K562 (cell line): Measurements from ENCODE around the gene NBEAL1. TPM values are rescaled to one million over a fixed set of nuclear protein-coding genes. Genes with fewer than 3 reads are reported as not detected.

Source experiments
- ATAC-seq: fragments of 200-7000 bp; cut with Tn5 transposase; 3 replicates; pipeline ENCODE4 v1.9.1; 2020; ENCODE audit warnings: moderate library complexity
- BruUV-seq: library from RNA; stranded (reverse); fragments of 400-500 nt; replicated peaks from 2 replicates; lab custom pipeline; 2021; lab: Mats Ljungman, UMichigan
- CTCF ChIA-PET: fragments of 300-600 bp; formaldehyde crosslinking; extraction: SDS; loops from one replicate; lab custom pipeline; 2021; ENCODE audit warnings: low intra/inter-chr PET ratio; lab: Yijun Ruan, JAX
- POLR2A ChIA-PET: fragments of 300-600, 350-650 bp; sonication (Branson Sonifier 250); formaldehyde crosslinking; extraction: SDS; loops from one replicate; lab custom pipeline; 2021; ENCODE audit warnings: antibody characterized with exemption, inconsistent platforms; lab: Yijun Ruan, JAX
- DNase-seq, 4 experiments: peaks; one replicate each; pipeline versions ENCODE4 v3.0.0 to v3.0.0-alpha.2; 2011 to 2018; ENCODE audit warnings: low spot score in 3 of 4, mixed read lengths in 3 of 4; ENCODE audit errors: extremely low read depth in 1 of 4
- FAIRE-seq: peaks from 2 replicates; lab custom pipeline; 2011; peaks lifted over from hg19 to GRCh38; lab: Jason Lieb, UNC
- H2AFZ ChIP-seq: 2 replicates; pipeline ENCODE4 v1.6.0; 2011; ENCODE audit warnings: low read depth, low read length, control low read depth, inconsistent platforms
- H3K27ac ChIP-seq: fragments of 200-600 bp; 3 replicates; pipeline ENCODE4 v1.8.0; 2011; ENCODE audit warnings: low read depth, mild to moderate bottlenecking, control low read depth, inconsistent platforms, low read length, moderate library complexity, mixed read lengths; ENCODE audit errors: extremely low read depth
- H3K27me3 ChIP-seq, 2 experiments: fragments of 300-600 bp in 1 of 2; 2 replicates in 1 of 2; 3 replicates in 1 of 2; pipeline versions ENCODE4 v1.6.0 to v1.8.0; 2011; ENCODE audit warnings: inconsistent platforms in 2 of 2, low read length in 2 of 2, mild to moderate bottlenecking in 1 of 2, mixed read lengths in 1 of 2, moderate library complexity in 1 of 2; ENCODE audit not compliant: control insufficient read depth in 2 of 2, insufficient read depth in 2 of 2
- H3K36me3 ChIP-seq: fragments of 300-600 bp; 3 replicates; pipeline ENCODE4 v1.8.0; 2011; ENCODE audit warnings: mild to moderate bottlenecking, low read length, inconsistent platforms; ENCODE audit not compliant: control insufficient read depth, insufficient read depth
- H3K4me1 ChIP-seq, 2 experiments: fragments of 200-600 bp in 1 of 2; replicated peaks in 1 of 2; 2 replicates in 1 of 2; 3 replicates in 1 of 2; pipeline versions ENCODE4 v1.5.1 to v1.8.0; 2011; ENCODE audit warnings: inconsistent platforms in 2 of 2, low read length in 2 of 2, mild to moderate bottlenecking in 1 of 2, mixed read lengths in 1 of 2, moderate library complexity in 1 of 2; ENCODE audit not compliant: control insufficient read depth in 2 of 2, insufficient read depth in 2 of 2
- H3K4me2 ChIP-seq: 2 replicates; pipeline ENCODE4 v1.6.1; 2011; ENCODE audit warnings: low read length, control low read depth, inconsistent platforms, mixed read lengths; ENCODE audit not compliant: insufficient read depth
- H3K4me3 ChIP-seq: fragments of 200-600 bp; sonication (generic), shearing (Covaris generic); 2 replicates; pipeline ENCODE4 v1.5.1; 2016; ENCODE audit warnings: control low read depth, inconsistent platforms
- H3K79me2 ChIP-seq: fragments of 200-600 bp; 3 replicates; pipeline ENCODE4 v1.8.0; 2011; ENCODE audit warnings: low read length, inconsistent platforms; ENCODE audit not compliant: control insufficient read depth, insufficient read depth
- H3K9ac ChIP-seq, 2 experiments: 2 replicates each; pipeline versions ENCODE4 v1.6.0 to v1.6.1; 2011; ENCODE audit warnings: low read depth in 2 of 2, low read length in 2 of 2, control low read depth in 1 of 2, inconsistent platforms in 1 of 2, mild to moderate bottlenecking in 1 of 2, mixed read lengths in 1 of 2; ENCODE audit not compliant: insufficient read depth in 1 of 2
- H3K9me1 ChIP-seq: one replicate; pipeline ENCODE4 v1.6.0; 2011; ENCODE audit warnings: inconsistent platforms, mild to moderate bottlenecking, low read length, moderate library complexity; ENCODE audit not compliant: control insufficient read depth, insufficient read depth
- H3K9me3 ChIP-seq: replicated peaks from 2 replicates; pipeline ENCODE4 v1.5.1; 2011; ENCODE audit warnings: low read depth, low read length, inconsistent platforms; ENCODE audit not compliant: control insufficient read depth, insufficient read depth
- H4K20me1 ChIP-seq: replicated peaks from 2 replicates; pipeline ENCODE4 v1.6.1; 2011; ENCODE audit warnings: low read length, inconsistent platforms, mixed read lengths; ENCODE audit not compliant: control insufficient read depth, insufficient read depth
- CCNT2 ChIP-seq: IDR thresholded peaks from 2 replicates; pipeline ENCODE4 v1.6.1; 2011; ENCODE audit warnings: borderline replicate concordance, low read depth, mild to moderate bottlenecking, moderate library complexity, mixed read lengths, low read length; ENCODE audit not compliant: insufficient read length; ENCODE audit errors: extremely low read depth
- HNRNPLL ChIP-seq: fragments of 200-400 bp; formaldehyde crosslinking; IDR thresholded peaks from 2 replicates; pipeline ENCODE4 v1.6.1; 2017; ENCODE audit warnings: low read length, low read depth, mild to moderate bottlenecking; ENCODE audit not compliant: poor library complexity, severe bottlenecking
- MCM7 ChIP-seq, 2 experiments: fragments of 450-650 bp; IDR thresholded peaks; 2 replicates each; pipeline ENCODE4 v1.6.1; 2016 to 2018
- NCOR1 ChIP-seq: fragments of 450-650 bp; IDR thresholded peaks from 2 replicates; pipeline ENCODE4 v1.6.1; 2016; ENCODE audit warnings: mild to moderate bottlenecking, moderate library complexity
- NR2C2 ChIP-seq, 2 experiments: fragments of 200-800 bp in 1 of 2; sonication (Bioruptor generic) in 1 of 2; sonication (generic) in 1 of 2; formaldehyde crosslinking in 1 of 2; IDR thresholded peaks; 2 replicates each; pipeline versions ENCODE4 v1.6.1 to v1.8.0; 2016 to 2022; ENCODE audit warnings: mild to moderate bottlenecking in 1 of 2, missing compliant biosample characterization in 1 of 2, missing genetic modification characterization in 1 of 2, missing genetic modification reagents in 1 of 2
- RUNX1 ChIP-seq: sonication (generic); IDR thresholded peaks from 2 replicates; pipeline ENCODE4 v1.6.1; 2016; ENCODE audit warnings: antibody characterized with exemption, low read depth
- SPI1 ChIP-seq: IDR thresholded peaks from 2 replicates; pipeline ENCODE4 v1.6.1; 2011; ENCODE audit warnings: low read depth, low read length, control low read depth, borderline replicate concordance
- TBP ChIP-seq: optimal IDR thresholded peaks from 2 replicates; pipeline ENCODE3; 2011; ENCODE audit warnings: low read depth, low read length, improper control_type of control experiment
- XRCC5 ChIP-seq: fragments of 200-400 bp; formaldehyde crosslinking; IDR thresholded peaks from 2 replicates; pipeline ENCODE4 v1.6.1; 2017; ENCODE audit warnings: low read depth, mild to moderate bottlenecking, low read length
- ZBTB43 ChIP-seq: sonication (generic); formaldehyde crosslinking; IDR thresholded peaks from 2 replicates; pipeline ENCODE4 v1.8.0; 2023; ENCODE audit warnings: mild to moderate bottlenecking, missing genetic modification reagents
- ZFP91 ChIP-seq: sonication (generic); formaldehyde crosslinking; IDR thresholded peaks from 2 replicates; pipeline ENCODE4 v1.8.0; 2022; ENCODE audit warnings: mild to moderate bottlenecking, missing genetic modification reagents
- WGBS: fragments of 100-300 bp; shearing (Covaris generic); methylation state at CpG from one replicate; pipeline ENCODE4 v1.1.6; 2016; ENCODE audit warnings: low coverage, mixed read lengths; ENCODE audit not compliant: insufficient coverage; ENCODE audit errors: missing lambda C conversion rate; 5-methylcytosine and 5-hydroxymethylcytosine counted together
- in situ Hi-C: fragments of 300-500 bp; cut with MboI; formaldehyde crosslinking; loops from 4 replicates; pipeline ENCODE4 v1.15.0; 2018; ENCODE audit warnings: inconsistent platforms, mixed read lengths
- intact Hi-C: fragments of 100-400 bp; cut with micrococcal nuclease; formaldehyde crosslinking; loops from 2 replicates; pipeline ENCODE4 v1.14.2; 2022
- polyA plus RNA-seq, 8 experiments: library from polyadenylated mRNA; depleted of rRNA in 4 of 8; stranded (reverse) in 5 of 8; unstranded in 3 of 8; fragments of >200 nt; fragmentation: Nextera tagmentation in 2 of 8; fragmentation: Illumina TruSeq in 1 of 8; extraction: Ambion mirVana in 2 of 8; extraction: Trizol in 1 of 8; gene quantifications; 2 replicates each; pipeline versions ENCODE4 v1.2.1 to v1.2.3, GENCODE V29; 2011 to 2014; ENCODE audit warnings: inconsistent platforms in 1 of 8, missing spikeins in 1 of 8
- total RNA-seq, 7 experiments: library from RNA; depleted of rRNA in 6 of 7; stranded (reverse); fragments of >200 nt in 6 of 7; fragmentation: Illumina TruSeq in 2 of 7; extraction: Trizol in 2 of 7; gene quantifications; 2 replicates each; pipeline versions ENCODE4 v1.2.1 to v1.2.3, GENCODE V29; 2011 to 2021; ENCODE audit warnings: low replicate concordance in 1 of 7
- TF ChIP-seq, protein P1 (sequence below): fragments of 450-650 bp; formaldehyde crosslinking; IDR thresholded peaks from 2 replicates; pipeline ENCODE4 v1.4.0; 2020; ENCODE audit warnings: mild to moderate bottlenecking, moderate library complexity
- TF ChIP-seq, protein P2 (sequence below): fragments of 450-650 bp; IDR thresholded peaks from 2 replicates; pipeline ENCODE4 v1.7.1; 2018; ENCODE audit warnings: mild to moderate bottlenecking, low read depth; ENCODE audit not compliant: partially characterized antibody

NBEAL1 gene
- total and polyA plus RNA-seq, 9 of the 15 experiments (the other 6 are each of a cell fraction or from before 2014, with no cell fraction given): 2.1 to 13.5 (median 7.3) TPM

DNA sequence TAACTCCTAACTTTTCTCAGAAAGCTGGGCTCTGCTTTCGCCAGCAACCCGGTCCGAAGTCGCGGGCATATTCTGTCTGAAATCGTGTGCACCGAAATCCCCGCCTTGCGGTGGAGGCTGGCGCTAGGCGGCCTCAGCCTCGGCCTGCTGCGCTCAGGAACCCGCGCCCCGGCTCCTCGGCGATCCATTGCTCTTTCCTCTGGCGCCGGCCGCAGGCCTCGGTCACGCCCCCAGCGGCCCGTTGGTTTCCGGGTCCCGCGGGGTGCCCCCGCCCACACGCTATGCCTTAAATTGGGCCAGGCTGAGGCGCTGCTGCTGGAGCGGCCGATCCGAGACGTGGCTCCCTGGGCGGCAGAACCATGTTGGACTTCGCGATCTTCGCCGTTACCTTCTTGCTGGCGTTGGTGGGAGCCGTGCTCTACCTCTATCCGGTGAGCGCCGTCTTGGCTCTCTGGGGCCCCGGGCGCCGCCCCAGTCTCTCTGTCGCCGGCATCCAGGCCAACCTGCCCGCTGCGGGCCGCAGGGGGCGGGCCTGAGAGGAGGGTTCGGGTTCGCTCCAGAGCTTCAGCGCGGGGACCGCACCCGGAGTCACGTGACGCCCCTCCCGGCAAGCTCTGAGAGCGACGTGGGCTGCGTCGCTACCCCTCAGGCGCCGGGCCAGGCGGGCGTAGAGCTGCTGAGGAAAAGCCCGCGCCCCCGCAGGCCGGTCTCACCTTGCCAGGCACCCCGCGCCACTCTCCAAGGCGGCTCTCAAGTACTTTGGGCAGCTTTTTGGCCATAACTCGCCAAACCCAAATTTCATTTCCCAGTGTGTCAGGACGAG lies 224.2 kb downstream of the NBEAL1 start, which contains the start of gene CYP20A1:
Gene CYP20A1, plus strand, starts transcription at position 315 of the 823 bp plus-strand sequence. Its CDS starts 45 bp downstream, at position 360.
- no peaks in the 10 kb centered on the region for H3K9me1 ChIP-seq
- peak within 1 kb of the TSS; percentile 86 for H2AFZ ChIP-seq
- H3K27ac ChIP-seq: peak within 1 kb of the TSS; percentile 91
- H3K4me2 ChIP-seq: peak within 1 kb of the TSS; percentile 76
- WGBS: 0% methylated on average over 56 of the region's 80 CpGs
- H3K36me3 ChIP-seq: peaks cover 16% of the 10 kb centered on the region; the same call in 1 of the 3 replicates
- in situ Hi-C loops: no loop called here
- no TSS peak for BruUV-seq
- CTCF ChIA-PET: no interaction called here
- POLR2A ChIA-PET: interaction anchor here (0.5 to 1.7 kb wide), 9 partner anchors 11 to 1312 kb away, joined by 3 to 4 read pairs (median 3); partner anchors contain the start of gene ABI2
- no peaks in the 10 kb centered on the region for H4K20me1 ChIP-seq
- peaks cover 29% of the 10 kb centered on the region for H3K79me2 ChIP-seq
- H3K9me3 ChIP-seq: no peaks in the 10 kb centered on the region
- peaks cover 5 to 7% of the 10 kb centered on the region in 2 experiments; a peak in 3 of 5 replicates for H3K4me1 ChIP-seq
- peak within 1 kb of the TSS; percentile 63 for H3K4me3 ChIP-seq
- peak; percentile 92 for ATAC-seq
- intact Hi-C loops: loop anchor here (10.0 kb wide), 3 partner anchors 224 to 654 kb away; partner anchors contain the start of gene NBEAL1
- no peaks in the 10 kb centered on the region for H3K27me3 ChIP-seq
- FAIRE-seq: peak; percentile 68
- H3K9ac ChIP-seq: peak within 1 kb of the TSS; percentile 80 to 94
- peak; percentile 85 to 94 (median 87) for DNase-seq
- no peak for TF ChIP-seq NR2C2 (CRISPR knock-in tag; IDR thresholded peaks at IDR 0.05)
- TF ChIP-seq NR2C2 (tag; IDR thresholded peaks at IDR 0.05): peak; percentile 83
- peak; percentile 47 for TF ChIP-seq HNRNPLL
- TF ChIP-seq, protein P1, sequence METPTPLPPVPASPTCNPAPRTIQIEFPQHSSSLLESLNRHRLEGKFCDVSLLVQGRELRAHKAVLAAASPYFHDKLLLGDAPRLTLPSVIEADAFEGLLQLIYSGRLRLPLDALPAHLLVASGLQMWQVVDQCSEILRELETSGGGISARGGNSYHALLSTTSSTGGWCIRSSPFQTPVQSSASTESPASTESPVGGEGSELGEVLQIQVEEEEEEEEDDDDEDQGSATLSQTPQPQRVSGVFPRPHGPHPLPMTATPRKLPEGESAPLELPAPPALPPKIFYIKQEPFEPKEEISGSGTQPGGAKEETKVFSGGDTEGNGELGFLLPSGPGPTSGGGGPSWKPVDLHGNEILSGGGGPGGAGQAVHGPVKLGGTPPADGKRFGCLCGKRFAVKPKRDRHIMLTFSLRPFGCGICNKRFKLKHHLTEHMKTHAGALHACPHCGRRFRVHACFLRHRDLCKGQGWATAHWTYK: peak; percentile 50; the same call in 1 of the 2 replicates
- no peak for TF ChIP-seq SPI1
- peak; percentile 93 for TF ChIP-seq TBP
- TF ChIP-seq ZBTB43: no peak
- TF ChIP-seq NCOR1: no peak; the same call in 1 of the 2 replicates
- TF ChIP-seq, protein P2, sequence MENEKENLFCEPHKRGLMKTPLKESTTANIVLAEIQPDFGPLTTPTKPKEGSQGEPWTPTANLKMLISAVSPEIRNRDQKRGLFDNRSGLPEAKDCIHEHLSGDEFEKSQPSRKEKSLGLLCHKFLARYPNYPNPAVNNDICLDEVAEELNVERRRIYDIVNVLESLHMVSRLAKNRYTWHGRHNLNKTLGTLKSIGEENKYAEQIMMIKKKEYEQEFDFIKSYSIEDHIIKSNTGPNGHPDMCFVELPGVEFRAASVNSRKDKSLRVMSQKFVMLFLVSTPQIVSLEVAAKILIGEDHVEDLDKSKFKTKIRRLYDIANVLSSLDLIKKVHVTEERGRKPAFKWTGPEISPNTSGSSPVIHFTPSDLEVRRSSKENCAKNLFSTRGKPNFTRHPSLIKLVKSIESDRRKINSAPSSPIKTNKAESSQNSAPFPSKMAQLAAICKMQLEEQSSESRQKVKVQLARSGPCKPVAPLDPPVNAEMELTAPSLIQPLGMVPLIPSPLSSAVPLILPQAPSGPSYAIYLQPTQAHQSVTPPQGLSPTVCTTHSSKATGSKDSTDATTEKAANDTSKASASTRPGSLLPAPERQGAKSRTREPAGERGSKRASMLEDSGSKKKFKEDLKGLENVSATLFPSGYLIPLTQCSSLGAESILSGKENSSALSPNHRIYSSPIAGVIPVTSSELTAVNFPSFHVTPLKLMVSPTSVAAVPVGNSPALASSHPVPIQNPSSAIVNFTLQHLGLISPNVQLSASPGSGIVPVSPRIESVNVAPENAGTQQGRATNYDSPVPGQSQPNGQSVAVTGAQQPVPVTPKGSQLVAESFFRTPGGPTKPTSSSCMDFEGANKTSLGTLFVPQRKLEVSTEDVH: peak; percentile 71
- TF ChIP-seq MCM7 (IDR thresholded peaks at IDR 0.05): no peak
- no peak for TF ChIP-seq ZFP91 (CRISPR knock-in tag)
- TF ChIP-seq CCNT2: peak; percentile 32
- peak; percentile 93 for TF ChIP-seq XRCC5
- no peak for TF ChIP-seq RUNX1
